ENCODE data around the gene CORO1C.
"Not testable (repeated sequence)": the region's sequence is repeated elsewhere in the genome, so short reads cannot be mapped to it uniquely, and the experiment has no call there.

CORO1C gene

DNA sequence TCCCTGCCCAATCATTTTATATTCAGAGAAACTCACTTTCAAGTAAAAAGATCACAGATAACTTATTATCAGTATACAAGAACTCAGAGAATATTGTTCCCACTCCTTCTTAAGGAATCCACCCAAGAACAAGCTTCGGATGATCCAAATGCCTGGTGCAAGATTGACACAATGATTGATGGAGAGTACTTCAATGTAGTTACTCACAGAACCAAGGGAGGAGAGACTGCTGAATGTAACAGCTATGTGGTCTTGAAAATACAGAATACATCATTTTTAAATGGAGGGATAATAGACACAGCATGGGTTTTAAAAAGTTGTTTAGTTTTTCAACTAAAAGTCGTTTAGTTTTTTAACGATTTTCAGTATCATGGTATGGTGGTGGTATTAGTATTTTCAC lies 59.3 kb downstream of the CORO1C start:
- no peak for DNase-seq (ENCODE audit: low read depth)

DNA sequence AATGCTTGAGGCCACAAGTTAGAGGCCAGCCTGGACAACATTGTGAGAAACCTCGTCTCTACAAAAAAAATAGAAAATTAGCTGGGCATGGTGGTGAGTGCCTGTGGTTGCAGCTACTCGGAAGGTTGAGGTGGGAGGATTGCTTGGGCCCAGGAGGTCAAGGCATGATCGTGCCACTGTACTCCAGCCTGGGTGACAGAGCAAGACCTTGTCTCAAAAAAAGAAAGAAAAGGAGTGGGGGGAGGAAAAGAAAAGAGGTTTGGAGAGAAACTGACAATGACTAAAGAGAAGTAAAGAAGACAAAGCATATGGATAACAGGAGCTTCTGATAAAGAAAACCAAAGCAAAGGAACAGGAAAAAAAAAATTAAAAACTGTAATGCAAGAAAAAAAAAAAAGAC lies 60.2 kb downstream of the CORO1C start:
- no peak for DNase-seq (ENCODE audit: low read depth)

DNA sequence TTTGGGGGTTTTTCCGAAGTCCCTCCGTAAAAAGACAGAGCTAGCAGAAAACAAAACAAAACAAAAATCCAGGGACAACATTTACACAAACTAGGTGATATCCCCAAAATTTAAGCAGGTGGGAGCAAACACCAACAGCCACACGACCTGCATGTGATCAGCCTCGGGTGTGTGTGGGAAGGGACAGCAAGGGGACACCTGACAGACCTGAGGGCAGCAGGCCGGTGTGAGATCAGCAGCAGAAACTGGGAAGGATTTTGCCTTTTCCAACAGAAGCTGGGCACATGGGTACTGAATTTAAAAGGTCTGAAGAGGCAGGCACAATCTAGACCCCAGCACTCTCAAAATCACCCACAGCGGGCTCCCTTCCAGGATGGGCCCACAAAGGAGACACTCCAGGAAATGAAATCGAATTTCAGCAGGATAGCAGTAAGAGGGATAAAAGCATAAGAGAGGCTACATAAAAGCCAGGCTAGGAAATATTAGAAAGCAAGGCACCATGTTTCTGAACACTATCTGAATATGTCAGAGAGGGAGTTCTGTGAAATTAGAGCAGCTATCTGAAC lies 61.2 kb downstream of the CORO1C start:
- no peak for DNase-seq (ENCODE audit: low read depth)

GRCh38 chr12:108668542-108668941 lies 62.8 kb downstream of the CORO1C start:
- no peak for DNase-seq (ENCODE audit: low read depth)

DNA sequence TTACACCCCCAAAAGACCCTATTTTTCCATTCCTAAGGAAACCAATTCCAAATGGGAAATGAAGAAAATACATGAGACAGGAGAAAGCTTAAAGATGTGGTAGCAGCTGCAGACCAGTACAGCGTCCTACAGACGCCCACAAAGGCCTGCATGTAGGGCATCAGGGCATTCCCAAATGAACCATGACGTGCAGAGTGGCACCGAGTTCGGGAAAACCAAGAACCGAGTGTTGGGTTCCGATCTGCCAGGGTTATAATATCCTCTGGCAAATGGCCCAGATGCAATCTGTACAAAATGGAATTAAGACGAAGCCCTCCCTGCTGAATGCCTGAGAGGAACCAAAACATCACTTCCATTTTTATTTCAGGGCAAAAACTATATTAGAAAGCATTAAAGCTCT lies 63.3 kb downstream of the CORO1C start:
- no peak for DNase-seq (ENCODE audit: low read depth)

DNA sequence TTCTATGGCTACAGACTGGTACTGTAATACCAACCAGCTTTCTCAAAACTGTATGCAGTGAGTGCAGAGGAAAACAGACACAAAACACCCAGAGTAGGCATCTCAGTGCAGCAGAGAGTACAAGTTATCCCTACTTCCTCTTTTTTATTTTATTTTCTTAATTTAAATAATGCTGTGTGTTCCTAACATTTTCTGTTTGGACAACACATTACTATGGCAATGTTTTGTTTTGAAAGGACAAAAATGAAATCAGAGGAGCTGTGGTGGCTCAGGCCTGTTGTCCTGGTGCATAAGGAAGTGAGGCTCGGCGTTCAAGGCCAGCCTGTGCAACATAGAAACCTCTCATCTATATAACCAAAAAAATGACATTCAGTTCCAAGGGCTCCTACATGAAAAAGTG lies 64.0 kb downstream of the CORO1C start:
- no peak for DNase-seq (ENCODE audit: low read depth)

DNA sequence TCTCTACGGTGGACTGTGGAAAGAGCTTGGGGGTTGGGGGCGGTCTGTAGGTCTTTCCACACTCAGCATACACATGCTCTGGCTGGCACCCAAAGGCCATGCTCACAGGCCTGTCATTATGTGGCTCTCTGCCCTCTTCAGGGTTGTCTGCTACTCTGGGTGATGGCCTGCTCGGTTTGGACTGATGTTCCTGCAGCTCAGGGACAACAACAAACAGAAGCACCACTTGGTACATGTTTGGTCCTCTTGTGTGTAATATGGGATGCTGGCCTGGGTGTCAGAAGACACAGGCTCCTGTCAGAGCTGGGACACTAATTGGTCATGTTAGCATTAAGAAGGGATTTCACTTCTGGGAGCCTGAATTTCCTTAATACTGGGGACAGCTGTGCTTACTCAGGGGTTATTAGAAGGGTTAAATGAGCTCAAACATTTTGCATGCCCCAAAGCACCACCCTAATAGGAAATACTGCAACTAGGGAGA lies 64.9 kb downstream of the CORO1C start:
- DNase-seq (ENCODE audit: low read depth): no peak

DNA sequence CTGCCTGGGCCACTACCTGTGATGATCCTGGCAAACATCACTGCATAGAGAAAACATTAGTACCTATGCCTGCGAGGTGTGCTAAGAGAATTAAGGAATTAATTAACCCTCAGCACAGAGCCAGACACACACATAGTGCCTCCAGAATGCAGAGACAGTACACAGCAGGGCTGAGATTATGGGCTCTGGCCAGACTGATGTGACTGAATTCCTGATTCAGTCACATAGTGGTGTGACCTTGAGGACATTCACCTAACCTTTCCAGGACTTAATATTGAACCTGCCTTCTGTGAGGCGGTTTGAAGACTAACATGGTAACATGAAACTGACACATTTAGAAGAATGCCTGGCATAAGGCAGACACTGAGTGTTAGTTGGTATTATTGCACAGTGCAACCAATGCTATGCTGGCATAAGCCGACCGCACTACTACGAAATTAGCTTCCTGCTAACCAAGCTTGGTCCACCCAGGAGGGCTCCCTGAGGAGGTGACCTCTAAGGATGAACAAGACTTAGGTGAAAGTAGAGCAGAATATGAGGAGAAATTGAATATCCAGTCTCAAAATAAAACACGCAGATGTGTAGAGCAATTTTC lies 65.6 kb downstream of the CORO1C start:
- no peak for DNase-seq (ENCODE audit: low read depth)

GRCh38 chr12:108664338-108665258 lies 66.7 kb downstream of the CORO1C start:
- peak; percentile 54 for DNase-seq (ENCODE audit: low read depth)

DNA sequence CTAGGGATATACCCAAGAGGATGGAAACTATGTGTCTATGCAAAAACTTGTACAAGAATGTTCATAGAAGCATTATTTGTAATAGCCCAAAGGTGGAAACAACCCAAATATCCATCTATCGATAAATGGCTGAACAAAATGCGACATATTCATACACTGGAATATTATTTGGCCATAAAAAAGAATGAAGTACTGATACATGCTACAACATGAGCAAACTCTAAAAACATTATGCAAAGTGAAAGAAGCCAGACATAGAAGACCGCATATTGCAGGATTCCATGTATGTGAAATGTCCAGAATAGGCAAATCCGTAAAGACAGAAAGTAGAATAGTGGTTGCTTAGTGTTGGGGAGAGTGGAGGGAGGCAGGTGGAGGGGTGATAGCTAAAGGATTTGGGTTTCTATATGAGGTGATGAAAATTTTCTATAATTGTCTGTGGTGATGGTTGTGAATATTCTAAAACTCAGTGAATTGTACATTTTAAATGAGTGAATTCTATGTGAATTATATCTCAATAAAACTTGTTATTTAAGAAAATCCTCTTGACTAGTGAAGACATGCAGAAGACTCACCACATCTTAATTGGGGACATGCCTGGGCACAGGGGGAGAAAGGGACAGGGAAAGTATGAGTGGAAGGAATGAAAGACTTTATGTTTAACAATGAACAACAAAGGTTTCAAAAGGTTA lies 67.8 kb downstream of the CORO1C start:
- DNase-seq (ENCODE audit: low read depth): no peak

GRCh38 chr12:108658115-108658514 lies 73.2 kb downstream of the CORO1C start:
- DNase-seq (ENCODE audit: low read depth): not testable (repeated sequence)

GRCh38 chr12:108657130-108657745 lies 74.1 kb downstream of the CORO1C start:
- no peak for DNase-seq (ENCODE audit: low read depth)

GRCh38 chr12:108656247-108656646 lies 75.1 kb downstream of the CORO1C start:
- DNase-seq (ENCODE audit: low read depth): not testable (repeated sequence)

DNA sequence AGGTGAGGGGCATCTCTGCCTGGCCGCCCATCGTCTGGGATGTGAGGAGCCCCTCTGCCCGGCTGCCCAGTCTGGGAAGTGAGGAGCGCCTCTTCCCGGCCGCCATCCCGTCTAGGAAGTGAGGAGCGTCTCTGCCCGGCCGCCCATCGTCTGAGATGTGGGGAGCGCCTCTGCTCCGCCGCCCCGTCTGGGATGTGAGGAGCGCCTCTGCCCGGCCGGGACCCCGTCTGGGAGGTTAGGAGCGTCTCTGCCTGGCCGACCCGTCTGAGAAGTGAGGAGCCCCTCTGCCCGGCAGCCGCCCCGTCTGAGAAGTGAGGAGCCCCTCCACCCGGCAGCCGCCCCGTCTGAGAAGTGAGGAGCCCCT lies 75.5 kb downstream of the CORO1C start:
- not testable (repeated sequence) for DNase-seq (ENCODE audit: low read depth)

- not testable (repeated sequence) for DNase-seq (ENCODE audit: low read depth)
Measured at GRCh38 chr12:108654622-108655021, 76.7 kb downstream of the CORO1C start.

DNA sequence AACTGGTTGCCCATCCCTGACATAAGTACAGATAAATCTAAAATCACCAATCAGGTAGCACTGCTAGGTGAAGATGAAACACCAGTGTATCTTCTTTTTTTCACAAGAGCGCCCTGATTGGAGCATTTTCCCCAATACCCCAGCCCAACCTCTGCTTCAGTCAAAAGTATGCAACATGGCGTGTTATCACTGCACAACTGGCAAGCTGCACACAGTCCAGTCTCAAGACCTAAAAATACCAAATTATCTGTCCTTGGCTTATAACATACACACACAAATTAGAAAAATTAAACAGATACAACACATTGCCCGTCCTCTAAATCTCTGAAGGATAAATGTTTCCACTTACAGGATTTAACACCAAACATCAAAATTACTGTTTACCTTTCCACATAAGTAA lies 77.4 kb downstream of the CORO1C start:
- no peak for DNase-seq (ENCODE audit: low read depth)

GRCh38 chr12:108653082-108653516 lies 78.2 kb downstream of the CORO1C start:
- no peak for DNase-seq (ENCODE audit: low read depth)

- DNase-seq (ENCODE audit: low read depth): no peak
Measured at GRCh38 chr12:108650083-108650482, 81.2 kb downstream of the CORO1C start.

- DNase-seq (ENCODE audit: low read depth): no peak
Measured at GRCh38 chr12:108649669-108650068, 81.6 kb downstream of the CORO1C start.

DNA sequence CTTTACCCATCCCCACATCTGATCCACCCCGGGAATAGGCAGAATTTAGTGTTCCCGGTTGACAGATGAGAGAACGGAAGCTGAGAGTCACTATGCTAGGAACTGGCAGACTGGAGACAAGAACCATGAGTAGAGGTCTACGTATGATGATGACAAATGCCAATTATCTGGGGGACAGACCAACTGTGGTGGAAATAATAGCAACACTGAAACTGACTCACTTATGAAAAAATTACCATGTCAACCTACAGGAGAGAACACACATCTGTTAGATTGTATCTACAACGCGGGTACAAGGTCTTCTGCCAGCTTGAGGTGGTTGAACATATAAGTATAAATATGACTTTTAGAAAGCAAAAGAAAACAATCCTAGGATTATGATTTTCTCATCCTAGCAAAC lies 82.2 kb downstream of the CORO1C start:
- DNase-seq (ENCODE audit: low read depth): no peak

DNA sequence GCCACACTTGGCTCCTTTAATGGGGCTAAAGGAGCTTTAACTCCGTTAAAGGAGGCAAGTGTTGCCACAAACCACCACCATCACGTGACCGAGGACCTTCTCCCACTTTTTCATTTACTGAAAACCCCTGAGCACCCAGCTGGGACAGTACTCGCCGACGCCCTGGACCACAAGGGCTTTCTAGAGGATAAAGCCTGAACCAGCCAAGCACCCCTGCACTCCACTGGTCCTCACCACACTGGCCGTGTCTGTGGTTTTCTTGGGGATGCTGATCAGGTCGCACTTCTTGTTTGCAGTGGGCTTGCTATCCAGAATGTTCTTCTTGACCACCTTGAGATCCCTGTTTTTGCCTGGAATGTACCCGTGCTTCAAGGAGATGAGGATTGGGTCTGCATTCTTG lies 82.9 kb downstream of the CORO1C start:
- DNase-seq (ENCODE audit: low read depth): no peak
